Neural cell (in vitro differentiated cells): ENCODE measurements around the gene KHDC3L. TPM values are rescaled to one million over a fixed set of nuclear protein-coding genes. Genes with fewer than 3 reads are reported as not detected.

Source experiments
- H2AFZ ChIP-seq: fragments of 200-600, 300-800 bp; sonication (generic), shearing (Covaris generic); 2 replicates; pipeline ENCODE4 v1.6.0; 2014; ENCODE audit warnings: low read depth, mild to moderate bottlenecking, antibody characterized with exemption, low read length, moderate library complexity
- H3F3A ChIP-seq: fragments of 200-600 bp; shearing (Covaris generic); 2 replicates; pipeline ENCODE4 v1.6.1; 2016; ENCODE audit warnings: mild to moderate bottlenecking, moderate library complexity, mixed read lengths, antibody characterized with exemption, low read length; ENCODE audit not compliant: insufficient read depth, poor library complexity, severe bottlenecking
- H3K27ac ChIP-seq: fragments of 200-600, 300-800 bp; sonication (generic), shearing (Covaris generic); 2 replicates; pipeline ENCODE4 v1.5.1; 2014; ENCODE audit warnings: mild to moderate bottlenecking, low read length, moderate library complexity
- H3K27me3 ChIP-seq: fragments of 300-800, 200-600 bp; sonication (generic), shearing (Covaris generic); 2 replicates; pipeline ENCODE4 v1.6.0; 2014; ENCODE audit warnings: mild to moderate bottlenecking, low read depth, low read length, moderate library complexity; ENCODE audit not compliant: insufficient read depth
- H3K36me3 ChIP-seq: fragments of 300-800, 200-600 bp; sonication (generic), shearing (Covaris generic); 2 replicates; pipeline ENCODE4 v1.5.1; 2014; ENCODE audit warnings: mild to moderate bottlenecking, antibody characterized with exemption, low read length, moderate library complexity; ENCODE audit not compliant: insufficient read depth
- H3K4me2 ChIP-seq: fragments of 300-800, 200-600 bp; sonication (generic), shearing (Covaris generic); 2 replicates; pipeline ENCODE4 v1.6.0; 2014; ENCODE audit warnings: mild to moderate bottlenecking, low read length
- H3K4me3 ChIP-seq: fragments of 300-800, 200-600 bp; sonication (generic), shearing (Covaris generic); 2 replicates; pipeline ENCODE4 v1.5.1; 2014; ENCODE audit warnings: mild to moderate bottlenecking, low read length, moderate library complexity
- H3K79me2 ChIP-seq: fragments of 200-600 bp; shearing (Covaris generic); replicated peaks from 2 replicates; pipeline ENCODE4 v1.6.0; 2014; ENCODE audit warnings: mild to moderate bottlenecking, low read length, moderate library complexity; ENCODE audit not compliant: insufficient read depth
- H3K9ac ChIP-seq: fragments of 300-800, 200-600 bp; sonication (generic), shearing (Covaris generic); 2 replicates; pipeline ENCODE4 v1.6.1; 2016; ENCODE audit warnings: mild to moderate bottlenecking, low read length, mixed read lengths
- H3K9me2 ChIP-seq: fragments of 200-600 bp; shearing (Covaris generic); 2 replicates; pipeline ENCODE4 v1.6.1; 2016; ENCODE audit warnings: mild to moderate bottlenecking, low read length, mixed read lengths; ENCODE audit not compliant: insufficient read depth
- H3K9me3 ChIP-seq: fragments of 200-600, 300-800 bp; sonication (generic), shearing (Covaris generic); 2 replicates; pipeline ENCODE4 v1.6.1; 2016; ENCODE audit warnings: mild to moderate bottlenecking, mixed run types, low read length, moderate library complexity, mixed read lengths
- H4K20me1 ChIP-seq: fragments of 200-600 bp; shearing (Covaris generic); 2 replicates; pipeline ENCODE4 v1.6.1; 2016; ENCODE audit warnings: mild to moderate bottlenecking, mixed run types; ENCODE audit not compliant: insufficient read depth
- EP300 ChIP-seq: fragments of 450-650 bp; conservative IDR thresholded peaks from 2 replicates; pipeline ENCODE4 v1.6.1; 2014; ENCODE audit warnings: antibody characterized with exemption, mild to moderate bottlenecking, moderate library complexity; ENCODE audit not compliant: poor library complexity, severe bottlenecking
- EZH2 ChIP-seq: fragments of 200-600, 300-800 bp; shearing (Covaris generic), sonication (generic); IDR thresholded peaks from 2 replicates; pipeline ENCODE4 v1.6.1; 2014; ENCODE audit warnings: antibody characterized with exemption, low read length, borderline replicate concordance, mild to moderate bottlenecking; ENCODE audit not compliant: insufficient read depth, poor library complexity, severe bottlenecking
- MXI1 ChIP-seq: fragments of 450-650 bp; conservative IDR thresholded peaks from 2 replicates; pipeline ENCODE4 v1.6.1; 2014; ENCODE audit warnings: antibody characterized with exemption, mild to moderate bottlenecking; ENCODE audit not compliant: poor library complexity, severe bottlenecking
- POLR2AphosphoS5 ChIP-seq: IDR thresholded peaks from 2 replicates; pipeline ENCODE4 v1.6.1; 2012
- RAD21 ChIP-seq: fragments of 450-650 bp; conservative IDR thresholded peaks from 2 replicates; pipeline ENCODE4 v1.6.1; 2014; ENCODE audit warnings: antibody characterized with exemption, mild to moderate bottlenecking, moderate library complexity
- SMC3 ChIP-seq: fragments of 450-650 bp; conservative IDR thresholded peaks from 2 replicates; pipeline ENCODE4 v1.6.1; 2014; ENCODE audit warnings: antibody characterized with exemption, mild to moderate bottlenecking, moderate library complexity; ENCODE audit not compliant: poor library complexity
- TAF1 ChIP-seq: IDR thresholded peaks from 2 replicates; pipeline ENCODE4 v1.6.1; 2012; ENCODE audit warnings: low read depth
- polyA plus RNA-seq: library from polyadenylated mRNA; depleted of rRNA; stranded (reverse); fragments of >200 nt; gene quantifications from 2 replicates; pipeline ENCODE4 v1.2.3, GENCODE V29; 2014
- TF ChIP-seq, protein P1 (sequence below): IDR thresholded peaks from 2 replicates; pipeline ENCODE4 v1.6.1; 2012; ENCODE audit warnings: borderline replicate concordance
- TF ChIP-seq, protein P2 (sequence below): fragments of 450-650 bp; IDR thresholded peaks from 2 replicates; pipeline ENCODE4 v1.5.1; 2014; ENCODE audit warnings: antibody characterized with exemption, mild to moderate bottlenecking, moderate library complexity; ENCODE audit not compliant: poor library complexity, severe bottlenecking

KHDC3L gene
- polyA plus RNA-seq, 1 donor from 2014 or later: not detected

DNA sequence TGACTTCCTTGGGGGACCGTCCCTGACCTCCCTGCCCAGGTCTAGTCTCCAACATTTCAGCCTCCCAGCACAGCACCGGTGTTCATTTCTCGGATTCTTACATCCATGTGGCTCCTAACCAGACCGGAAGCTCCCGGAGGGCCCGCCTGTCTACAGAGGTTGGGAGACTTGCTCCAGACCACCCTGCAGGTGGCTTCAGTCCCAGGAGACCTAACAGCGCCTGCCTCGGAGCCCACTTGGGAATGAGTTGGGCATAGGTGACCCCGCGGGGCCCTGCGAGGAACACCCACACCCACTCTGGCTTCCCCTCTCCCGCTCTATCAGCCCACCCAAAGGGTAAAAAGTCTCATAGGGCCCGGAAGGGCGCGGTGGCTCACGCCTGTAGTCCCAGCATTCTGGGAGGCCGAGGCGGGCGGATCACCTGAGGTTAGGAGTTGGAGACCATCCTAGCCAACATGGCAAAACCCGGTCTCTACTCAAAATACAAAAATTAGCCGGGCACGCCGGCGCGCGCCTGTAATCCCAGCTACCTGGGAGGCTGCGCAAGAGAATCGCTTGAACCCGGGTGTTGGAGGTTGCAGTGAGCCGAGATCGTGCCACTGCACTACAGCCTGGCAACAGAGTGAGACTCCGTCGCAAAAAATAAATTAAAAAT lies 13.8 kb upstream of the KHDC3L start:
- Histone ChIP-seq H3K9ac (no peak overlapping the region), H3K36me3 (no peaks in the 10 kb centered on the region), H3K27ac (no peak overlapping the region), H3K4me2 (no peak overlapping the region), H3K4me3 (no peak overlapping the region), H3K79me2 (no peaks in the 10 kb centered on the region), H3K9me3 (no peaks in the 10 kb centered on the region), H4K20me1 (no peaks in the 10 kb centered on the region), H3K27me3 (no peaks in the 10 kb centered on the region), H2AFZ (no peak overlapping the region), H3K9me2 (no peaks in the 10 kb centered on the region), H3F3A (no peaks in the 10 kb centered on the region)
- no peak for TF ChIP-seq MXI1
- TF ChIP-seq, protein P1, sequence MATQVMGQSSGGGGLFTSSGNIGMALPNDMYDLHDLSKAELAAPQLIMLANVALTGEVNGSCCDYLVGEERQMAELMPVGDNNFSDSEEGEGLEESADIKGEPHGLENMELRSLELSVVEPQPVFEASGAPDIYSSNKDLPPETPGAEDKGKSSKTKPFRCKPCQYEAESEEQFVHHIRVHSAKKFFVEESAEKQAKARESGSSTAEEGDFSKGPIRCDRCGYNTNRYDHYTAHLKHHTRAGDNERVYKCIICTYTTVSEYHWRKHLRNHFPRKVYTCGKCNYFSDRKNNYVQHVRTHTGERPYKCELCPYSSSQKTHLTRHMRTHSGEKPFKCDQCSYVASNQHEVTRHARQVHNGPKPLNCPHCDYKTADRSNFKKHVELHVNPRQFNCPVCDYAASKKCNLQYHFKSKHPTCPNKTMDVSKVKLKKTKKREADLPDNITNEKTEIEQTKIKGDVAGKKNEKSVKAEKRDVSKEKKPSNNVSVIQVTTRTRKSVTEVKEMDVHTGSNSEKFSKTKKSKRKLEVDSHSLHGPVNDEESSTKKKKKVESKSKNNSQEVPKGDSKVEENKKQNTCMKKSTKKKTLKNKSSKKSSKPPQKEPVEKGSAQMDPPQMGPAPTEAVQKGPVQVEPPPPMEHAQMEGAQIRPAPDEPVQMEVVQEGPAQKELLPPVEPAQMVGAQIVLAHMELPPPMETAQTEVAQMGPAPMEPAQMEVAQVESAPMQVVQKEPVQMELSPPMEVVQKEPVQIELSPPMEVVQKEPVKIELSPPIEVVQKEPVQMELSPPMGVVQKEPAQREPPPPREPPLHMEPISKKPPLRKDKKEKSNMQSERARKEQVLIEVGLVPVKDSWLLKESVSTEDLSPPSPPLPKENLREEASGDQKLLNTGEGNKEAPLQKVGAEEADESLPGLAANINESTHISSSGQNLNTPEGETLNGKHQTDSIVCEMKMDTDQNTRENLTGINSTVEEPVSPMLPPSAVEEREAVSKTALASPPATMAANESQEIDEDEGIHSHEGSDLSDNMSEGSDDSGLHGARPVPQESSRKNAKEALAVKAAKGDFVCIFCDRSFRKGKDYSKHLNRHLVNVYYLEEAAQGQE: no peak
- TF ChIP-seq POLR2AphosphoS5: no peak
- TF ChIP-seq SMC3: no peak
- TF ChIP-seq EP300: no peak
- TF ChIP-seq, protein P2, sequence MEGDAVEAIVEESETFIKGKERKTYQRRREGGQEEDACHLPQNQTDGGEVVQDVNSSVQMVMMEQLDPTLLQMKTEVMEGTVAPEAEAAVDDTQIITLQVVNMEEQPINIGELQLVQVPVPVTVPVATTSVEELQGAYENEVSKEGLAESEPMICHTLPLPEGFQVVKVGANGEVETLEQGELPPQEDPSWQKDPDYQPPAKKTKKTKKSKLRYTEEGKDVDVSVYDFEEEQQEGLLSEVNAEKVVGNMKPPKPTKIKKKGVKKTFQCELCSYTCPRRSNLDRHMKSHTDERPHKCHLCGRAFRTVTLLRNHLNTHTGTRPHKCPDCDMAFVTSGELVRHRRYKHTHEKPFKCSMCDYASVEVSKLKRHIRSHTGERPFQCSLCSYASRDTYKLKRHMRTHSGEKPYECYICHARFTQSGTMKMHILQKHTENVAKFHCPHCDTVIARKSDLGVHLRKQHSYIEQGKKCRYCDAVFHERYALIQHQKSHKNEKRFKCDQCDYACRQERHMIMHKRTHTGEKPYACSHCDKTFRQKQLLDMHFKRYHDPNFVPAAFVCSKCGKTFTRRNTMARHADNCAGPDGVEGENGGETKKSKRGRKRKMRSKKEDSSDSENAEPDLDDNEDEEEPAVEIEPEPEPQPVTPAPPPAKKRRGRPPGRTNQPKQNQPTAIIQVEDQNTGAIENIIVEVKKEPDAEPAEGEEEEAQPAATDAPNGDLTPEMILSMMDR: no peak
- TF ChIP-seq EZH2: no peak
- TF ChIP-seq TAF1: no peak
- no peak for TF ChIP-seq RAD21

DNA sequence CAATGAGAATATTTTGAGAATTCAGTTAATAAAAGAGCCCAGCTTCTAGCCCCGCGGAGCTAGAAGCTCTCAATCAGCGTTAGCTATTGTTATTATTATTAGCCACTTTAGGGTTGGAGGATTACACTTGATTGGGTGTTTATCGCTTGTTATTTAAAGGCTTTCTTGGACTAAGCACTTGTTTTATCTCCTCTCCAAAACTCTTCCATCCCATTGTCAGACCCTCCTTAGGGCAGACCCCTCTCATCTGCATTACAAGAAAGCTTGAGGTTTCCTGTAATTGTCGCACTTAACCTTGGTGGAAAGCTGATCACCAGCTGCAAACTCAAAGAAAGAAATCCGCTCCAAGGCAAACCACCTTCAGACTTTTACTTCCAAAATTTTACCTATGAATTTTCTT lies 13.1 kb upstream of the KHDC3L start:
- Histone ChIP-seq H3K36me3 (no peaks in the 10 kb centered on the region), H3K4me2 (no peak overlapping the region), H3F3A (no peaks in the 10 kb centered on the region), H3K4me3 (no peak overlapping the region), H3K9me2 (no peaks in the 10 kb centered on the region), H3K27ac (no peak overlapping the region), H3K9ac (no peak overlapping the region), H3K79me2 (no peaks in the 10 kb centered on the region), H3K9me3 (no peaks in the 10 kb centered on the region), H4K20me1 (no peaks in the 10 kb centered on the region), H3K27me3 (no peaks in the 10 kb centered on the region), H2AFZ (no peak overlapping the region)
- no peak for TF ChIP-seq EZH2
- no peak for TF ChIP-seq TAF1
- no peak for TF ChIP-seq SMC3
- no peak for TF ChIP-seq POLR2AphosphoS5
- TF ChIP-seq, protein P1: no peak
- no peak for TF ChIP-seq EP300
- no peak for TF ChIP-seq MXI1
- TF ChIP-seq, protein P2: no peak
- no peak for TF ChIP-seq RAD21
